Left forelimb (tissue), 1 donor: ENCODE measurements around the gene SIL1.
"Not testable (repeated sequence)": the region's sequence is repeated elsewhere in the genome, so short reads cannot be mapped to it uniquely, and the experiment has no call there.

Experiments used
- DNase-seq: peaks from one replicate; pipeline ENCODE4 v3.0.0-alpha.2; 2018; ENCODE audit warnings: low spot score

The SIL1 gene

GRCh38 chr5:139022528-139022927 is 175.6 kb downstream of the SIL1 start:
- no peak for DNase-seq

GRCh38 chr5:139021346-139021745 is 176.8 kb downstream of the SIL1 start:
- DNase-seq: no peak

GRCh38 chr5:139019880-139020279 is 178.3 kb downstream of the SIL1 start:
- DNase-seq: no peak

DNA sequence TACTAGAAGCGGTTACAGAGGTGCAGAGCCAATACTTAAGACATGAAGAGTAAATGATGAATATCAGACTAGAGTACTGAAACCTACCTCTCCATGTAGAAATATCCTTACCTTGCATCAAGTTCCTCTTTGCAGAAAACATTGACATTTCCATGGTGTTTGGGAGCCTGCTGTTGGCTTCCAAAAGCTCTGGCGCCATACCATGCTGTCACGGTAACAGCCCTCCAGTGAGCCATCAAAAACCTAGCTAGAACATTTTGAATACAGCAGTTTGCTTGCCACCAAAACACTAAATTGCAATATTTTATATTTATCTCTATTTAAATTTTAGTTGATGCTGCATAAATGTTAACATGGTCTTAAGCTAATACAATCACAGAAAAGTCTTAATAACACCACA is 179.0 kb downstream of the SIL1 start:
- no peak for DNase-seq

- no peak for DNase-seq
Measured at GRCh38 chr5:139017624-139018023, 180.5 kb downstream of the SIL1 start.

- no peak for DNase-seq
Measured at GRCh38 chr5:139016186-139016585, 182.0 kb downstream of the SIL1 start.

- DNase-seq: no peak
Measured at GRCh38 chr5:139014726-139015125, 183.4 kb downstream of the SIL1 start.

- no peak for DNase-seq
Measured at GRCh38 chr5:139012176-139012575, 186.0 kb downstream of the SIL1 start.

- DNase-seq: not testable (repeated sequence)
Measured at GRCh38 chr5:139011156-139011555, 187.0 kb downstream of the SIL1 start.

DNA sequence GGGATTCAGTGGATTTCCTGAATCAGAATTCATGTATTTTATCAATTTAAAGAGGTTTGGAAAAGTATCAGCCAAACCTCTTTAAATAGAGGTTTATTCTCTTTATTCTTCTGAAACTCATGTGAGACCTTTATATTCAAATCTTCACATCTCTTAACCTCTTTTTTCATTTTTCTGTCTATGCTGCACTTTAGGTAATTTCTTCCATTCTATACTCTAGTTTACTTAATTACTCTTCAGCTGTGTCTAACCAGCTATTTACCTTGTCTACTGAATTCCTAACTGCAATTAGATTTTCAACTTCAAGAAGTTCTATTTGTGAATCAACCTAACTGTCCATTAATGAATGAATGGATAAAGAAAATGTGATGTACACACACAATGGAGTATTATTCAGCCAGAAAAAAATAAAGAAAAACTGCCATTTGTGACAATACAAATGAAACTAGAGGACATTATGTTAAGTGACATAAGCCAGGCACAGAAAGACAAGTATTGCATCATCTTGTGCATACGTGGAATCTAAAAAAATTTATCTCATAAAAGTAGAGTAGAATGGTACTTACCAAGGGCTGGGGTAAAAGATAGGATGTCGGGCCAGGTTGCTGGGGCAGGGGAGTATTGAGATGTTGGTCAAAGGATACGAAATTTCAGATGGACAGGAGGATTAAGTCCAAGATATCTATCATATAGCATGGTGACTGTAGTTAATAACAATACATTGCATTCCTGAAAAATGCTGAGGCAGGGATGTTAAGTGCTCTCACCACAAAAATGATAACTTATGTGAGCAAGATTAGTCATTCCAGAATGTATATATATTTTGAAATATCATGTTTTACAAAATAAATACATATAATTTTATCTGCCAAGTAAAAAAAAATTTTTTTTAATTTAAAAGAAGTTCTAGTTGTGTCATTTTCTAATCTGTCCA is 193.5 kb downstream of the SIL1 start:
- no peak for DNase-seq

DNA sequence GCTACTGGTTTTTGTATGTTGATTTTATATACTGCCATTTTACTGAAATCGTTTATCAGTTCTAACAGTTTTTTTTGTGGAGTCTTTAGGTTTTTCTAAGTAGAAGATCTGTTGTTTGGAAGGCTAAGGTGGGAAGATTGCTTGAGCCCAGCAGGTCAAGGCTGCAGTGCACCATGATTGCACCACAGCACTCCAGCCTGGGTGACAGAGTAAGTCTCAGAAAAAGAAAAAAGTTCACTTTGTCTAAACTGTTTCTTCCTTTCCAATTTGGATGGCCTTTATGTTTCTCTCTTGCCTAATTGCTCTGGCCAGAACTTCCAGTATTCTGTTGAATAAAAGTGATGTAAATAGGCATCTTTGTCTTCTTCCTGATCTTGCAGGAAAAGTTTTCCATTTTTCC is 198.5 kb downstream of the SIL1 start:
- DNase-seq: no peak

DNA sequence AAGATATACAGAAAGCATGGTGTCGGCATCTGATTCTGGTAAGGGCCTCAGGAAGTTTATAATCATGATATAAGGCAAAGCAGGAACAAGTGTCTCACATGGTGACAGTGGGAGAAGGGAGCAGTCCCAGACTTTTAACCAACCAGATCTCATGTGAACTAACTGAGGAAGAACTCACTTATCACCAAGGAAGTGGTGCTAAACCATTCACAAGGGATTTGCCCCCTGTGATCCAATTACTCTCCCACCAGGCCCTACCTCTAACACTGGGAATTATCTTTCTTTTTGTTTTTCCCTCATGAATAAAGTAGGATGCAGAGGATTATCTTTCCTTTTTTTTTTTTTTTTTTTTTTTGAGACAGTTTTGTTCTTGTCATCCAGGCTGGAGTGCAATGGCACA is 199.6 kb downstream of the SIL1 start:
- no peak for DNase-seq

GRCh38 chr5:138996120-138996519 is 202.0 kb downstream of the SIL1 start:
- no peak for DNase-seq

GRCh38 chr5:138990986-138991590 is 207.1 kb downstream of the SIL1 start:
- no peak for DNase-seq

DNA sequence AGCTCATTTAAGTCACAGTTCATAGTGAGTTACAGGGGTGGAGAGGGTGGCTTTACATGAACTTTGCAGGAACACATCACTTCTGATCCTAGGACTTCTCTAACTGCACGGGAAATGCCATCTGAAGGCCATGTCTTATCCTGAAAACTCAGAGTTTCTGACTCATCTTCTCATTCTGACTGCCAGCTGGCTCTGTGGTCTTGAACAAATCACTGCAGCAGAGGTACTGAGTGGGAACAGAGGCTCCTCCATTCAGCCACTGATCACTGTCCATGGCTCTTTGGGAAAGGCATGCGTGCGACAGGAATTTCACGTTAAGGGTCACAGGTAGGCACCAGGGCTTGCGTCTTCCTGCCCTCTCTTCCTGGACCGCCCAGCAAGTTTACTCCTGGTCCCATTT is 208.4 kb downstream of the SIL1 start:
- DNase-seq: no peak

GRCh38 chr5:138986186-138986800 is 211.9 kb downstream of the SIL1 start:
- DNase-seq: peak; percentile 2

- peak; percentile 12 for DNase-seq
Measured at GRCh38 chr5:138985683-138986082, 212.5 kb downstream of the SIL1 start.

GRCh38 chr5:138985256-138985655 is 212.9 kb downstream of the SIL1 start:
- DNase-seq: no peak

GRCh38 chr5:138983984-138984383 is 214.2 kb downstream of the SIL1 start:
- peak; percentile 11 for DNase-seq

GRCh38 chr5:138981586-138981985 is 216.6 kb downstream of the SIL1 start:
- DNase-seq: peak; percentile 15

- peak; percentile 20 for DNase-seq
Measured at GRCh38 chr5:138981131-138981530, 217.0 kb downstream of the SIL1 start.

DNA sequence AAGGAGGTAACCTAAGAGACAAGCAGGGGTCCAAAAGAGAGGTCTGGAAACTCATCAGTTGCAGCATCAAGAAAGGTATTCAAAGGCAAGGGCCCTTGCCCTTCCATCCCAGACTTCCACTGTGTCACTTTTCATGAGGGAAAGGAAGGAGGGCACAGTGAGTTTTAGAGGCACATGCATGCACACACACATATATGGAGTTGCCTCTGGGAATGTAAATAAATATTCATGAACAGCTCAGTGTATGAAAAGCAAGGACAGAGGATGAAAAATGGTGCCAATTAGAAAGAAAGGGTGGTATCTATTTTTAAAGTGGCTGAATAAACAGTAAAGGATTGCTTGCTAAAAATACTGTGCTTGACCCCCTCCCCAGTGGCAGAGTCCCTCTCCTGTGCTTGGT is 217.7 kb downstream of the SIL1 start:
- DNase-seq: no peak

GRCh38 chr5:138979684-138980280 is 218.4 kb downstream of the SIL1 start:
- DNase-seq: peak; percentile 36
